Activated T-helper 2 cell treated with anti-CD3 and anti-CD28 coated beads, Interferon-gamma antibody, Interleukin-2, Interleukin-4, amounts not matched to agents 10 μg/mL and 5 μg/mL and 100 μg/mL, durations not matched to agents 14 hours and 24 hours and 36 hours (primary cell): ENCODE data around the gene RPF1. TPM values are rescaled to one million over a fixed set of nuclear protein-coding genes. Genes with fewer than 3 reads are reported as not detected.

Source experiments
- DNase-seq: peaks from one replicate; pipeline ENCODE4 v3.0.0; 2021; ENCODE audit warnings: low spot score
- H3K27ac Mint-ChIP-seq: one replicate; pipeline ENCODE4 v1.8.0; 2021; ENCODE audit warnings: mixed read lengths
- H3K27me3 Mint-ChIP-seq: one replicate; pipeline ENCODE4 v1.8.0; 2021; ENCODE audit warnings: low read depth, mixed read lengths
- H3K36me3 Mint-ChIP-seq: one replicate; pipeline ENCODE4 v1.8.0; 2021; ENCODE audit warnings: low read depth, mixed read lengths
- H3K4me1 Mint-ChIP-seq: one replicate; pipeline ENCODE4 v1.8.0; 2021; ENCODE audit warnings: low read depth, mixed read lengths
- H3K4me3 Mint-ChIP-seq: one replicate; pipeline ENCODE4 v1.8.0; 2021; ENCODE audit warnings: low read depth, mild to moderate bottlenecking, moderate library complexity, mixed read lengths
- H3K9me3 Mint-ChIP-seq: one replicate; pipeline ENCODE4 v1.8.0; 2021; ENCODE audit warnings: mixed read lengths
- intact Hi-C: fragments of 100-400 bp; cut with micrococcal nuclease; formaldehyde crosslinking; loops from one replicate; pipeline ENCODE4 v1.15.1; 2023
- total RNA-seq: library from RNA; stranded (reverse); gene quantifications from 2 replicates; pipeline ENCODE4 v1.2.3, GENCODE V29; 2022

RPF1 gene
- total RNA-seq, 1 donor from 2014 or later: 62.7 TPM

DNA sequence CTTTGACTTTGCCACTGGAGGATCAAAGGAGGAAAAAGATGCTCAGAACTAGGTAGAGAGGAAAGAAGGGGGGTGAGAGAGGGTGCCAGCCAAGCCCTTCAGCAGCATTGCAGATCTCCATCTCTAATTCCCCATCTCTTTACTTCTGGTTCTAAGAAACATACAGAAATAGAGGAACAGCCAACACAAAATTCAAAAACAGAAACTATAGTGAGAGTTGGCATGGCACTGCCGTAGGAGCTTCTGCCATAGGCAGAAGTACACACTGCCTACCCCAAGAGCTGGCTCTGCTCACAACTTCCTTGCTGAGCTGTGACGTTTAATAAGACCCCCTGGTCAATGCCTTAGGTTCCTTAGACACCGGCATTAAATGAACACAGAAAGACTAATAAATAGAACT is 26.6 kb upstream of the RPF1 start:
- Mint-ChIP-seq H3K27ac (no peak overlapping the region), H3K36me3 (no peaks in the 10 kb centered on the region)

GRCh38 chr1:84462118-84462517 is 16.9 kb upstream of the RPF1 start:
- no peak for DNase-seq
- Mint-ChIP-seq H3K9me3 (no peaks in the 10 kb centered on the region), H3K36me3 (no peaks in the 10 kb centered on the region), H3K4me3 (no peak overlapping the region), H3K27me3 (peaks cover 34% of the 10 kb centered on the region), H3K4me1 (no peaks in the 10 kb centered on the region), H3K27ac (no peak overlapping the region)
- intact Hi-C loops: no loop called here

More for the DNA sequence above, 26.6 kb upstream of the RPF1 start:
- intact Hi-C loops: no loop called here
- DNase-seq: no peak
- H3K4me3 Mint-ChIP-seq: no peak overlapping the region
- H3K9me3 Mint-ChIP-seq: peaks cover 7% of the 10 kb centered on the region
- peaks cover 15% of the 10 kb centered on the region for H3K27me3 Mint-ChIP-seq
- no peaks in the 10 kb centered on the region for H3K4me1 Mint-ChIP-seq

DNA sequence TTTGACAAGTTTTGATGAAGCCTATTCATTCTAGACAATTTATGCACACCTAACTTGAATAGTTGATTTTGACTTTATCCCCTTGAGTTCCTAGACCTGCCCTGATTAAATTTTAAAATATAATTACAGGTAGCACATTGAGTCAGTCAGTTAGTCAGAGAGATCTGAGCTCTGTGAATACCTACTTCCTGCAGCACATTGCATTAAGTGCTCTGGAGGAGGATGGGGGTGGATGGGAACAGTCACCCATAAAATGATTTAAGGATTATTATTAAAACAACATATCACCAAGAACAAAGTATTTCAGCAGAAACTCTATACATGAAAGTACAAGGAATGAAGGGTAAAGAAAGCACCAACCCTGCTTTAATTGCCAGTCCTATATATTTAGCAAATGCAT is 11.8 kb upstream of the RPF1 start:
- Mint-ChIP-seq H3K27ac (no peak overlapping the region), H3K4me3 (no peak overlapping the region), H3K27me3 (peaks cover 54% of the 10 kb centered on the region), H3K36me3 (no peaks in the 10 kb centered on the region), H3K9me3 (no peaks in the 10 kb centered on the region), H3K4me1 (no peaks in the 10 kb centered on the region)
- intact Hi-C loops: no loop called here
- DNase-seq: no peak

- peaks cover 41% of the 10 kb centered on the region for H3K27me3 Mint-ChIP-seq
- intact Hi-C loops: no loop called here
- H3K36me3 Mint-ChIP-seq: peaks cover 21% of the 10 kb centered on the region
- no peak overlapping the region for H3K4me3 Mint-ChIP-seq
- H3K9me3 Mint-ChIP-seq: peaks cover 17% of the 10 kb centered on the region
- H3K4me1 Mint-ChIP-seq: peaks cover 13% of the 10 kb centered on the region
- no peak overlapping the region for H3K27ac Mint-ChIP-seq
- no peak for DNase-seq
Observed at GRCh38 chr1:84476225-84476624, 2.8 kb upstream of the RPF1 start.

- H3K9me3 Mint-ChIP-seq: peaks cover 17% of the 10 kb centered on the region
- H3K27me3 Mint-ChIP-seq: peaks cover 20% of the 10 kb centered on the region
- H3K4me3 Mint-ChIP-seq: peak overlapping the region; percentile 99
- peaks cover 26% of the 10 kb centered on the region for H3K4me1 Mint-ChIP-seq
- peak overlapping the region; percentile 99 for H3K27ac Mint-ChIP-seq
- H3K36me3 Mint-ChIP-seq: peaks cover 55% of the 10 kb centered on the region
- DNase-seq: no peak
- intact Hi-C loops: loop anchor here (1.0 kb wide), 3 partner anchors 24 to 140 kb away; no protein-coding TSS in a partner anchor
Observed at GRCh38 chr1:84479998-84480397, 932 bp downstream of the RPF1 start.

DNA sequence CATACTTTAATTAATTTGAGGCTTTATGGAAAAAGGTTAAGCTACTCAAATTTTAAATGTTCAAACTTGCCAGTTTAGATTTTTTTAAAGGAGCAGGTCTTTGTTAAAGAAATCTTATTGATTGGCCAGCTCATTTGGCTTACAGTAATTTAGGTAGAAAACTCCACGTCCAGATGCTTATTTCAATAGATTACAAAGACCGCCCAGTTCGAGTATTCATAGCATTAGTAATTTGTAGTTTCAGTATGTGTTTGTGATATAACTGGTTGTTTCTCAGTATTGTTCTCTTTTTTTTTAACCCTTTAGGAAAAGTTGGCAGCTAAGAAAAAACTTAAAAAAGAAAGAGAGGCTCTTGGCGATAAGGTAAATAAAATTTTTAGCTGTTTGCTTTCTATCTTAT is 1.6 kb downstream of the RPF1 start:
- Mint-ChIP-seq H3K9me3 (peaks cover 18% of the 10 kb centered on the region), H3K27me3 (peaks cover 16% of the 10 kb centered on the region), H3K4me3 (peak overlapping the region; percentile 40), H3K27ac (no peak overlapping the region), H3K36me3 (peaks cover 60% of the 10 kb centered on the region), H3K4me1 (peaks cover 26% of the 10 kb centered on the region)
- no peak for DNase-seq
- intact Hi-C loops: no loop called here

DNA sequence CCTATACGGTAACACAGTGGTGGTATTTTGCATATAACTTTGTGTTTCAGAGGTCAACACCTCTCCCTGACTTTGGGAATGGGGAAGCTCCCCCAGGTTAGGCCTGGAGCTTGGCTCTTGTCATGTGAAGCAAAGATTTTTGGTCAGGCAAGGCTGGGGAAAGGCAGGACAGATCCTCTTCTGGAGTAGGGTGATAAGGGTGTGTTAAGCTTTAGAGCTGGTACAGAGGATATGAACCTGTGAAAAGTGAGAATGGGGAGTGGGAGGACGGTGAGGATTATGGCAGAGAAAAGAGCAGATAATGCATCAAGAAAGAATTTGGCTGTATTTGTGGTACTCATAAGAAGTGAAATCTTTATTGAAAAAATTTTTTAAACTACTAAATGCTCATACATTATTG is 2.3 kb downstream of the RPF1 start:
- H3K9me3 Mint-ChIP-seq: peaks cover 21% of the 10 kb centered on the region
- H3K27me3 Mint-ChIP-seq: peaks cover 11% of the 10 kb centered on the region
- H3K4me3 Mint-ChIP-seq: peak overlapping the region; percentile 40
- intact Hi-C loops: no loop called here
- no peak overlapping the region for H3K27ac Mint-ChIP-seq
- peaks cover 29% of the 10 kb centered on the region for H3K4me1 Mint-ChIP-seq
- DNase-seq: no peak
- H3K36me3 Mint-ChIP-seq: peaks cover 64% of the 10 kb centered on the region

GRCh38 chr1:84488107-84488506 is 9.0 kb downstream of the RPF1 start:
- H3K9me3 Mint-ChIP-seq: peaks cover 4% of the 10 kb centered on the region
- no peaks in the 10 kb centered on the region for H3K27me3 Mint-ChIP-seq
- DNase-seq: no peak
- intact Hi-C loops: no loop called here
- no peak overlapping the region for H3K27ac Mint-ChIP-seq
- peaks cover 10% of the 10 kb centered on the region for H3K4me1 Mint-ChIP-seq
- H3K4me3 Mint-ChIP-seq: no peak overlapping the region
- H3K36me3 Mint-ChIP-seq: peaks cover 67% of the 10 kb centered on the region

DNA sequence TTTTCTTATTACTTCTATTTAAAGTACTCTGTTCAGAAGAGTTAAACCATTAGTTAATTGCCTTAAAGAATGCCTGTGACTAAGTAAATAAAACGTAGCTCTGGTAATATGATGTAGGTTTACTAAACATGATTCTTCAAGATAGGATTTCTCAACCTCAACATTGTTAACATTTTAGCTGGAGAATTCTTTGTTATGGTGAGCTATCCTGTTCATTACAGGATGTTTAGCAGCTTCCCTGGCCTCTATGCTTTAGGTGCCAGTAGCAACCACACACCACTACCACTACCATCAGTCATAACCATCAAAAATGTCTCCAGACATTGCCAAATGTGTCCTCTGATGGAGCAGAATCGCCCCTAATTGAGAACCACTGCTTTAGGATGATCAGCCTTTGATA is 10.7 kb downstream of the RPF1 start:
- Mint-ChIP-seq H3K36me3 (peaks cover 64% of the 10 kb centered on the region), H3K4me3 (no peak overlapping the region), H3K4me1 (peaks cover 10% of the 10 kb centered on the region), H3K27ac (no peak overlapping the region), H3K27me3 (no peaks in the 10 kb centered on the region), H3K9me3 (peaks cover 4% of the 10 kb centered on the region)
- DNase-seq: no peak
- intact Hi-C loops: no loop called here

DNA sequence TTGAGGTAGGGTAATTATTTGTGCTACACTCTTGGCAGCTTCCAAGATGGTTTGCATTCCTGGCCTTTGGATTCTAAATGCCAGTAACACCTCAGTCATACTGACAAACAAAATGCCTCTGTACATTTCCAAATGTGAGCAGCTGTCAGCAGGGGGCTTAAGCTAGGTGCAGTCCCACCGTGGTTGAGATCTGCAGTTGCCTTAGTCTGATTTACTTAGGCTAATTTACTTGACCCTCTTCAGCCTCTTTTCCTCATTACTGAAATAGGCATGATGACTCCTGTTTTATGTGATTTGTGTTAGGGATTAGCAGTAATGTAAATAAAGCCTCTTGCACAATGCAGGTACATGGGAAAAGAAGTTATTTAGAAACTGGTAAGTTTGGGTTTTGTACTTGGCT is 13.7 kb downstream of the RPF1 start:
- H3K4me1 Mint-ChIP-seq: peaks cover 3% of the 10 kb centered on the region
- DNase-seq: no peak
- no peaks in the 10 kb centered on the region for H3K9me3 Mint-ChIP-seq
- peaks cover 72% of the 10 kb centered on the region for H3K36me3 Mint-ChIP-seq
- no peak overlapping the region for H3K4me3 Mint-ChIP-seq
- no peak overlapping the region for H3K27ac Mint-ChIP-seq
- H3K27me3 Mint-ChIP-seq: no peaks in the 10 kb centered on the region
- intact Hi-C loops: no loop called here

- Mint-ChIP-seq H3K27me3 (no peaks in the 10 kb centered on the region), H3K36me3 (peaks cover 82% of the 10 kb centered on the region), H3K9me3 (no peaks in the 10 kb centered on the region), H3K4me1 (peaks cover 10% of the 10 kb centered on the region), H3K4me3 (no peak overlapping the region), H3K27ac (no peak overlapping the region)
- intact Hi-C loops: no loop called here
- no peak for DNase-seq
Observed at GRCh38 chr1:84493747-84494146, 14.7 kb downstream of the RPF1 start.

DNA sequence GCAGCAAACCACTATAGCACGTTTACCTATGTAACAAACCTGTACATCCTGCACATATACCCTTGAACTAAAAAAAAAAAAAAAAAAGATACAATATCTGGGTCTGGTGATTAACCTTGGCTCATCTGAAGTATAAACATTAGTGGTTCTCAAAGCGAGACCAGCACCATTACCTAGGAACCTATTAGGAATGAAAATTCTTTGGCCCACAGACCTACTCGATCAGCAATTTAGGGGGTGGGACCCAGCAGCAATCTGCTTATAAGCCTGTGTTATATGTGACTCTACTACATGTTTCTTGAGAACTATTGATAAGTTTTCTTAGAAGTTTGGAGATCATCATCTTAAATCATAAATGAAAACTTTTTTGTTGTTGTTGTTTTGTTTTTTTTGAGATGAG is 17.4 kb downstream of the RPF1 start:
- no peak overlapping the region for H3K4me3 Mint-ChIP-seq
- no peak for DNase-seq
- H3K27me3 Mint-ChIP-seq: no peaks in the 10 kb centered on the region
- no peaks in the 10 kb centered on the region for H3K9me3 Mint-ChIP-seq
- H3K4me1 Mint-ChIP-seq: peaks cover 10% of the 10 kb centered on the region
- intact Hi-C loops: no loop called here
- H3K36me3 Mint-ChIP-seq: peaks cover 85% of the 10 kb centered on the region
- no peak overlapping the region for H3K27ac Mint-ChIP-seq

DNA sequence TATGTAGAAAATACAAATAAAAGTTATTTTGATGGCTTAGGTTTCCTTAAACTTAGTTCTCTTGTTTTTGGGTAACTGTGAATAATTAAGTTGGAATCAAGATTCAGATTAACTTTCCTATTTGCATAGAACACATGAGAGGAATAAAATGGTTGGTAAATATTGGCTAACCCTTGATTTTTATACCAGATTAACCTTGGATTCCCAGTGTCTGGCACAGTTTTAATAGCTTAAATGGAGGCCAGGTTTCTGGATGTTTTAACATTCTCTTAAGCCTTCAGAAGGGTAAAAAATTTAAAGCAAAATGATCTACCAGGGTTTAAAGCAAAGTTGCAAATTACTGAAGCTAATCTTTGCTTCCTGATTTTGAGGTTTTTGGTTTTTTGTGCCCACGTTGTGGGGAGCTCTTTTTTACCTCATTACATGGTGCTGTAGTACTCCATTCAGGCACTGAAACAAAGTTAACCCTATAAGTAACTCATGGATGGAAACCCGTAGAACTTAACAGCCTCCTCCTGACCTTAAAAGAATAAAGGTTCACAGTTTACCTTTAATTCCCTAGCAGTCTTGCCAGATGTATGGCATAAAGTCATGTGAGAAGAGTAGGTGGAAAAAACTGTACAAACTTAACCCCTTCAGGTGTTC is 18.7 kb downstream of the RPF1 start:
- Mint-ChIP-seq H3K27me3 (no peaks in the 10 kb centered on the region), H3K4me1 (peaks cover 14% of the 10 kb centered on the region), H3K9me3 (no peaks in the 10 kb centered on the region), H3K36me3 (peaks cover 82% of the 10 kb centered on the region), H3K4me3 (no peak overlapping the region), H3K27ac (no peak overlapping the region)
- intact Hi-C loops: no loop called here
- no peak for DNase-seq

- peaks cover 61% of the 10 kb centered on the region for H3K36me3 Mint-ChIP-seq
- peaks cover 33% of the 10 kb centered on the region for H3K4me1 Mint-ChIP-seq
- H3K4me3 Mint-ChIP-seq: no peak overlapping the region
- H3K27me3 Mint-ChIP-seq: no peaks in the 10 kb centered on the region
- intact Hi-C loops: loop anchor here (10.0 kb wide), 1 partner anchor 208 kb away; no protein-coding TSS in a partner anchor
- no peak overlapping the region for H3K27ac Mint-ChIP-seq
- DNase-seq: no peak
- H3K9me3 Mint-ChIP-seq: no peaks in the 10 kb centered on the region
Observed at GRCh38 chr1:84502927-84503326, 23.9 kb downstream of the RPF1 start.
